ENCODE data around the gene OR1C1.
"Not testable (repeated sequence)": the region's sequence is repeated elsewhere in the genome, so short reads cannot be mapped to it uniquely, and the experiment has no call there.

Gene OR1C1, protein sequence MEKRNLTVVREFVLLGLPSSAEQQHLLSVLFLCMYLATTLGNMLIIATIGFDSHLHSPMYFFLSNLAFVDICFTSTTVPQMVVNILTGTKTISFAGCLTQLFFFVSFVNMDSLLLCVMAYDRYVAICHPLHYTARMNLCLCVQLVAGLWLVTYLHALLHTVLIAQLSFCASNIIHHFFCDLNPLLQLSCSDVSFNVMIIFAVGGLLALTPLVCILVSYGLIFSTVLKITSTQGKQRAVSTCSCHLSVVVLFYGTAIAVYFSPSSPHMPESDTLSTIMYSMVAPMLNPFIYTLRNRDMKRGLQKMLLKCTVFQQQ

DNA sequence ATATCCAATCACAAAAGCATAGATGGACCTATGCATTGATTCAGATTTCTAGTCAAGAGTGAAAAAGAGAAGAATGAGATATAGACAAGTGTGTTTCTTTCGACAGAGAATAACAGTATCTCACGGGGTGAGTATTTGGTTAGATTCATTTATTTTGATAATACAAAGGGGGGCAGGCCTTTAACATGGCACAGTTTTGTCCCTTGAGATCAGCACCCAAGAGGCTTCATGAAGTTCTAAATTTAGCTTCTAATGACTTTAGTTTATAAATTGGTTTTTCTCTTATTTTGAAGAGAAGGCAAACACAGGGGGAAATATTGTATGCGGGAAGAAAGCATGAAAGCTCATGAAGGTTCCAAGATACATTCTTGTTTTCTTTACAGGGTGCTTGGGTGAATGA, at the start of gene OR1C1:
TSS of gene OR1C1 (minus strand) at position 101 of the 400 bp plus-strand sequence. CDS start 2,150 bp downstream, outside the sequence.
- no peak for DNase-seq (ENCODE audit: low read depth)
- no peak within 1 kb of the TSS for H3K4me3 ChIP-seq (ENCODE audit: low read depth, low read length)
- no peak for TF ChIP-seq MYC (IDR thresholded peaks at IDR 0.05; ENCODE audit: low read depth, low read length)
- TF ChIP-seq, protein P1, sequence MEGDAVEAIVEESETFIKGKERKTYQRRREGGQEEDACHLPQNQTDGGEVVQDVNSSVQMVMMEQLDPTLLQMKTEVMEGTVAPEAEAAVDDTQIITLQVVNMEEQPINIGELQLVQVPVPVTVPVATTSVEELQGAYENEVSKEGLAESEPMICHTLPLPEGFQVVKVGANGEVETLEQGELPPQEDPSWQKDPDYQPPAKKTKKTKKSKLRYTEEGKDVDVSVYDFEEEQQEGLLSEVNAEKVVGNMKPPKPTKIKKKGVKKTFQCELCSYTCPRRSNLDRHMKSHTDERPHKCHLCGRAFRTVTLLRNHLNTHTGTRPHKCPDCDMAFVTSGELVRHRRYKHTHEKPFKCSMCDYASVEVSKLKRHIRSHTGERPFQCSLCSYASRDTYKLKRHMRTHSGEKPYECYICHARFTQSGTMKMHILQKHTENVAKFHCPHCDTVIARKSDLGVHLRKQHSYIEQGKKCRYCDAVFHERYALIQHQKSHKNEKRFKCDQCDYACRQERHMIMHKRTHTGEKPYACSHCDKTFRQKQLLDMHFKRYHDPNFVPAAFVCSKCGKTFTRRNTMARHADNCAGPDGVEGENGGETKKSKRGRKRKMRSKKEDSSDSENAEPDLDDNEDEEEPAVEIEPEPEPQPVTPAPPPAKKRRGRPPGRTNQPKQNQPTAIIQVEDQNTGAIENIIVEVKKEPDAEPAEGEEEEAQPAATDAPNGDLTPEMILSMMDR (IDR thresholded peaks at IDR 0.05; ENCODE audit: low read depth, low read length): no peak
- TF ChIP-seq POLR2A (IDR thresholded peaks at IDR 0.05; ENCODE audit: extremely low read depth, insufficient read length): no peak
- no peak for TF ChIP-seq MAX (IDR thresholded peaks at IDR 0.05; ENCODE audit: low read depth, low read length)

- no peak for DNase-seq (ENCODE audit: low read depth)
- H3K4me3 ChIP-seq (ENCODE audit: low read depth, low read length): no peak overlapping the region
- TF ChIP-seq MYC (IDR thresholded peaks at IDR 0.05; ENCODE audit: low read depth, low read length) (no peak), POLR2A (IDR thresholded peaks at IDR 0.05; ENCODE audit: extremely low read depth, insufficient read length) (no peak), MAX (IDR thresholded peaks at IDR 0.05; ENCODE audit: low read depth, low read length) (no peak)
- TF ChIP-seq, protein P1 (IDR thresholded peaks at IDR 0.05; ENCODE audit: low read depth, low read length): no peak
These were observed 37.2 kb upstream of the OR1C1 start for GRCh38 chr1:247797518-247797917.

DNA sequence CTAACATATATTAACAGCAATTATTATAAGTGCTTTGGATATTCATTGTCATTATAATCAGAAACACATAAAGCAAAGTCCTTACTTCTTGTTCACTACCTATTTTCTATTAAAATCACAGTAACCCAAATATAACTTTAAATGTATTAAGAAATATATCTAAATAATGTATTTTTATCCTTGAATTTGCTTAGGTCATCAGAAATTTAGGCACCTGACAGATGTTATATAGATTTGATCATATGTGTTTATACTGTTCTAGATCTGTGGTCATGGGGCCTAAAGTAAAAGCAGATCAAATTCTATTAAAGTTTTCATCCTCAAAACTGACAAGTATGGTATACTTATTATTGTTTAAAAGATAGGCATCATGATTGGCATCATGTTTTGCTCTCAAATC, 9.2 kb upstream of the OR1C1 start:
- TF ChIP-seq POLR2A (IDR thresholded peaks at IDR 0.05; ENCODE audit: extremely low read depth, insufficient read length) (no peak), MYC (IDR thresholded peaks at IDR 0.05; ENCODE audit: low read depth, low read length) (no peak)
- no peak overlapping the region for H3K4me3 ChIP-seq (ENCODE audit: low read depth, low read length)
- DNase-seq (ENCODE audit: low read depth): no peak

- not testable (repeated sequence) for DNase-seq (ENCODE audit: low read depth); H3K4me3 ChIP-seq (ENCODE audit: low read depth, low read length)
These were observed 6.0 kb downstream of the OR1C1 start for GRCh38 chr1:247754311-247754710.

GRCh38 chr1:247749870-247750269, 10.5 kb downstream of the OR1C1 start:
- DNase-seq (ENCODE audit: low read depth): no peak
- TF ChIP-seq MAX (IDR thresholded peaks at IDR 0.05; ENCODE audit: low read depth, low read length) (no peak), POLR2A (IDR thresholded peaks at IDR 0.05; ENCODE audit: extremely low read depth, insufficient read length) (no peak), MYC (IDR thresholded peaks at IDR 0.05; ENCODE audit: low read depth, low read length) (no peak)
- TF ChIP-seq, protein P1 (IDR thresholded peaks at IDR 0.05; ENCODE audit: low read depth, low read length): no peak
- H3K4me3 ChIP-seq (ENCODE audit: low read depth, low read length): no peak overlapping the region

GRCh38 chr1:247748041-247748440, 12.3 kb downstream of the OR1C1 start, which contains the start of gene OR14A2:
Gene OR14A2, minus strand, starts transcription at chr1:247748141.
- TF ChIP-seq, protein P1 (IDR thresholded peaks at IDR 0.05; ENCODE audit: low read depth, low read length): no peak
- no peak for DNase-seq (ENCODE audit: low read depth)
- no peak within 1 kb of the TSS for H3K4me3 ChIP-seq (ENCODE audit: low read depth, low read length)

DNA sequence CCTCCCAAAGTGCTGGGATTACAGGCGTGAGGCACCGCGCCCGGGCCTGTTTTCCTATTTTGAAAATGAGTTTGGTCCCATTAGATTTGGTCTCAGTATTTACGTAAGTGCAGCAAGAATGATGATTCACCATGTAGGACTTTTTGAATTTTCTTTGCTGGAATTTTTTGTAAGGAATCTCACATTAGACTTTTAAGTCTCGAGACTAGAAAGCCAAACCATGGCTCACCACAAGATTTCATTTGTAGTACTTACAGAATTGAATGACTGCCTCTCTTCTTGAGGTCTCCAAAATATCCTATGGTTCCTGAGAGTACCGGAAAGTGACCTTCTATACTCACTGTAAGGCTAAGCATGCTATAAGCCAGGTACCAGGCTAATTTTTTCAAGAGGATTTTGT, 12.7 kb downstream of the OR1C1 start:
- no peak for DNase-seq (ENCODE audit: low read depth)
- TF ChIP-seq MYC (IDR thresholded peaks at IDR 0.05; ENCODE audit: low read depth, low read length) (no peak), POLR2A (IDR thresholded peaks at IDR 0.05; ENCODE audit: extremely low read depth, insufficient read length) (no peak), MAX (IDR thresholded peaks at IDR 0.05; ENCODE audit: low read depth, low read length) (no peak)
- TF ChIP-seq, protein P1 (IDR thresholded peaks at IDR 0.05; ENCODE audit: low read depth, low read length): no peak

More for the DNA sequence above, 12.7 kb downstream of the OR1C1 start:
- H3K4me3 ChIP-seq (ENCODE audit: low read depth, low read length): no peak overlapping the region

All from NB4 (cell line).